Kidney epithelial cell (primary cell): ENCODE data around the gene GALNT16. TPM values are rescaled to one million over a fixed set of nuclear protein-coding genes. Genes with fewer than 3 reads are reported as not detected.

Experiments
- DNase-seq: peaks from one replicate; pipeline ENCODE4 v3.0.0-alpha.2; 2010; ENCODE audit warnings: low read depth
- H3K27me3 ChIP-seq: 2 replicates; pipeline ENCODE4 v1.6.0; 2011; ENCODE audit warnings: low read length; ENCODE audit not compliant: control insufficient read depth, insufficient read depth
- H3K36me3 ChIP-seq: 2 replicates; pipeline ENCODE4 v1.5.1; 2011; ENCODE audit warnings: low read length; ENCODE audit not compliant: control insufficient read depth, insufficient read depth
- H3K4me3 ChIP-seq: 2 replicates; pipeline ENCODE4 v1.5.1; 2011; ENCODE audit warnings: low read depth, mild to moderate bottlenecking, control low read depth, low read length
- CTCF ChIP-seq: IDR thresholded peaks from 2 replicates; pipeline ENCODE4 v1.5.1; 2011; ENCODE audit warnings: mild to moderate bottlenecking, moderate library complexity, low read length, control low read depth, inconsistent platforms; ENCODE audit not compliant: insufficient read depth, poor library complexity, severe bottlenecking
- total RNA-seq: library from RNA; depleted of rRNA; stranded (reverse); fragments of >200 nt; gene quantifications from 2 replicates; pipeline ENCODE4 v1.2.3, GENCODE V29; 2015

Gene GALNT16
- total RNA-seq, 1 donor from 2014 or later = 0.33 TPM

- no peak for TF ChIP-seq CTCF
- H3K4me3 ChIP-seq = no peak overlapping the region
- DNase-seq = no peak
- H3K36me3 ChIP-seq = no peaks in the 10 kb centered on the region
- no peaks in the 10 kb centered on the region for H3K27me3 ChIP-seq
Observed at GRCh38 chr14:69325646-69326265, 65.8 kb downstream of the GALNT16 start.

GRCh38 chr14:69326611-69327010, 66.7 kb downstream of the GALNT16 start:
- Histone ChIP-seq H3K36me3 (no peaks in the 10 kb centered on the region), H3K27me3 (no peaks in the 10 kb centered on the region), H3K4me3 (no peak overlapping the region)
- no peak for TF ChIP-seq CTCF
- no peak for DNase-seq

GRCh38 chr14:69327507-69327906, 67.5 kb downstream of the GALNT16 start:
- H3K4me3 ChIP-seq = no peak overlapping the region
- no peaks in the 10 kb centered on the region for H3K27me3 ChIP-seq
- H3K36me3 ChIP-seq = no peaks in the 10 kb centered on the region
- no peak for DNase-seq
- TF ChIP-seq CTCF = no peak

GRCh38 chr14:69328317-69328716, 68.4 kb downstream of the GALNT16 start:
- no peaks in the 10 kb centered on the region for H3K27me3 ChIP-seq
- no peak for DNase-seq
- no peak for TF ChIP-seq CTCF
- no peaks in the 10 kb centered on the region for H3K36me3 ChIP-seq
- H3K4me3 ChIP-seq = no peak overlapping the region

- H3K36me3 ChIP-seq = no peaks in the 10 kb centered on the region
- no peaks in the 10 kb centered on the region for H3K27me3 ChIP-seq
- no peak for TF ChIP-seq CTCF
- no peak for DNase-seq
- no peak overlapping the region for H3K4me3 ChIP-seq
Observed at GRCh38 chr14:69328765-69329164, 68.8 kb downstream of the GALNT16 start.

GRCh38 chr14:69331206-69331605, 71.2 kb downstream of the GALNT16 start:
- DNase-seq = no peak
- no peak overlapping the region for H3K4me3 ChIP-seq
- no peaks in the 10 kb centered on the region for H3K36me3 ChIP-seq
- H3K27me3 ChIP-seq = no peaks in the 10 kb centered on the region
- no peak for TF ChIP-seq CTCF
